SU-DHL-6 (cell line): ENCODE data around the gene PPARA.

Experiments
- CTCF ChIP-seq: fragments of 200-600 bp; sonication (generic); IDR thresholded peaks from one replicate; pipeline ENCODE4 v1.5.1; 2017; ENCODE audit warnings: antibody characterized with exemption, mild to moderate bottlenecking, low read length, moderate library complexity; ENCODE audit not compliant: insufficient read depth, poor library complexity, severe bottlenecking
- EZH2phosphoT487 ChIP-seq: fragments of 200-600 bp; sonication (generic), shearing (Covaris generic); conservative IDR thresholded peaks from 2 replicates; pipeline ENCODE4 v1.6.1; 2018; ENCODE audit warnings: mild to moderate bottlenecking, antibody characterized with exemption, low read length, moderate library complexity, mixed read lengths

- no peak for TF ChIP-seq CTCF
- TF ChIP-seq EZH2phosphoT487 = no peak
Observed at GRCh38 chr22:46128606-46129005, 21.7 kb upstream of the PPARA start.
